GM18868 (cell line): Measurements from ENCODE around the gene PTPRJ.

Source experiments
- ATAC-seq: cut with Tn5 transposase; IDR thresholded peaks from one replicate; pipeline ENCODE4 v1.9.1; 2021; ENCODE audit warnings: mild to moderate bottlenecking, moderate library complexity; ENCODE audit not compliant: unreplicated experiment

The PTPRJ gene

DNA sequence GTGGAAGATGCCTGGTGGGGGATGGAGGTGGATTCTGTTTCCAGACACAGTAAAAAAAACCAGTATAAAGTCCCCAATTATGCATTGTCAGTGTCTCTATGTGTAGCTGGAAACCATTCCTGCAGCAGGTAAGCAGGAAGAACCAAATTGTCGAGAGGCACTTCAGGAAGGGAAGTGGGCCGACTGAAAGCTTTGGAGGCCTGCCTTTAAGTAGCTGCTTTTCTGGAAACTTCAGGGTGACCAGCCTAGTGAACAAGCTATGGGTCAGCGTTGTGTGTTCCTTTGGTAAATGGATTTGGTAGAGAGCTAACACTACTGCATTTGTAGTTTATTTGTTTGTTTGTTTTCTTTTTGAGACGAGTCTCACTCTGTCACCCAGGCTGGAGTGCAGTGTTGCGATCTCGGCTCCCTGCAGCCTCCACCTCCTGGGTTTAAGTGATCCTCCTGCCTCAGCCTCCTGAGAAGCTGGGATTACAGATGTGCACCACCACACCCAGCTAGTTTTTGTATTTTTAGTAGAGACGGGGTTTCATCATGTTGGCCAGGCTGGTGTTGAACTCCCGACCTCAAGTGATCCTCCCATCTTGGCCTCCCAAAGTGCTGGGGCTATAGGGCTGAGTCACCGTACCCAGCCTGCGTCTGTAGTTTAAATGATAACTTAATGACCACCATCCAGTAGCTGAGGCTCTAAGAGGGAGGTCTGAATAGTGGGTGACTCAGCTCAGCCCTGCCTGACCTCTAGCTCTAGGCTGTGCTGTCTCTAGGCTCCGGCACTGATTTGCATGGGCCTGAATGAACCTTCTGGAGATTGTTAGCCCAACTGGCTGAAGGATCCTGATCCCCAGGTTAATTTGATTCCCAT lies 12.8 kb downstream of the PTPRJ start:
- ATAC-seq, result no peak

- no peak for ATAC-seq
Measured at GRCh38 chr11:47994417-47994816, 14.1 kb downstream of the PTPRJ start.

DNA sequence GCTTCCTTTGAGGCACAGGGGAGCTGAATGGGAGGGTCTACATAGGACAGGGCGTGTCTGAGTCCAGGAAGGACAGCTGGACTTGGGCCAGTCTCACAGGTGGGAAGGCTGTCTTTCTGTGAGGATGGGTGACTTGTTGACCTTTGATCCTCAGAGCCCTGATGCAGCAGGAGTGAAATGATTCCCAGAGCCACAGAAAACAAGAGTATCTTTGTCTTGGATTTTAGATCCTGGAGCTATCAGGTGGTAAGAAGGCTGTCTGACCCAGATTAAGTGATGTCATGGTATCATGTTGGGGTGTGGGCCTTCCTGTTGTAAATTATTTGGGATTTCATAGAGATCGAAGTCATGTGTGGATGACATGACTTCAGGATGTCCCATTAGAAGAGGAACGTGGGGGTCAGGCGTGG lies 15.0 kb downstream of the PTPRJ start:
- ATAC-seq, result no peak

DNA sequence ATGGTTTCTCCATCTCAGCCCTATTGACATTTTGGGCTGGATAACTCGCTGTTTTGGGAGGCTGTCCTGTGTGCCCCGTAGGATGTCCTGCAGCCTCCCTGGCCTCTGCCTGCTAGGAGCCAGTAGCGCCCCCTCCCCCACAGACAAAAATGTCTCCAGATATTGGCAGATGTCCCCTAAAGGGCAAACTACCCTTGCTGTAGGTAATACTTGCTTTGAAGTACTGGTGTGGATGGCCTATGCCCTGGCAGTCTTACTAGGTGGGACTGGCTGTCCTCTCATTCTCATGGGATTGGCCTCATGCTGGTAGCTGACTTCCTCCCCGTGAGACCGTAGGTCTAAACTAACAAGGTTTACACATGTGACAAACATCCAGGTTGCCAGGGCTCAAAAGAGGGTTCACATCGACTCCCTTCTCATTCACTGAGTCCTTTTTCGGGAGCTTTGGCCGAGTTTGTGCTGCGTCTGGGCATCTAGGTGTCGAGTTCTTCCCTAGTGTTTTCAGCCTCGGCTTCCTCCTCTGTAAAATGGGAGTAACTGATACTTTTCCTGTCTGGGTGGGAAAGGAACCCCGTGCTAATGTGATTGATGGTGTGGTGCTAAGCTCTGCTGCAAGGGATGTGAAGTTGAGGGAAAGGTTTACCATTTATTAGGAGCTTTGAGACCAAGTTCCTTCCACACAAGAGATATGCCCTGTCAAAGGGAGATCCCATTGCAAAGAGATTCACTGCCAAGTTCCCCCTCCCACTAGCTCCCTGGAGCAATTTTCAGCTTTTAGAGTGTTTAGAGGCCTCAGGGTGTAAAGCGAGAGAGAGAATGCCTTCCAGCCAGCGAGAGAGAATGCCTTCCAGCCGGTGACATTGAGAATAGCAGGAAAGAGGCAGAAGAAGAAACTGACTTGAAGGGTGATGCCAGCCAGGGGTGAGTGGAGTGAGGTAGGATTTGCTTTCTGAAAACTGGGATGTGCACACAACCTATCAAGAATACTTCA lies 17.0 kb downstream of the PTPRJ start:
- no peak for ATAC-seq

GRCh38 chr11:47998345-47998732 lies 18.0 kb downstream of the PTPRJ start:
- no peak for ATAC-seq

GRCh38 chr11:47998733-47999359 lies 18.5 kb downstream of the PTPRJ start:
- no peak for ATAC-seq

DNA sequence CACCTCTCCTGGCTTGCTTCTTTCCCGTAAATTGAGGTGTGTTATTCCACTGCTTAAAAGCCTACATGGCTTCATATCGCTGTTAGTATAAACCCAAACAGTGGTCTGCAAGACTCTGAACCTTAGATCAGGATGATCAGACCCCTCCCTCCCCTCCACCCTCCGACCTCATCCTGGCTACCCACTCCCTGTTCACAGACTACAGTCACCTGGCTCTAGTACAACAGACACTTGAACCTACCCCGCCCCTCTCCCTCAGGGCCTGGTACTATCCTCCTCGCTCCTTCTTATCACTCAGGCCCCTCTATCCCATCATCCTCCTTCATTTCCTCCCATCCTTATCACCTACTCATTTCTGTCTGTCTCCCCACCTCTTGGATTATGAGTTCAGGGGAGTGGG lies 20.1 kb downstream of the PTPRJ start:
- no peak for ATAC-seq

- ATAC-seq, result peak; percentile 46
Measured at GRCh38 chr11:48001438-48002021, 21.2 kb downstream of the PTPRJ start.

DNA sequence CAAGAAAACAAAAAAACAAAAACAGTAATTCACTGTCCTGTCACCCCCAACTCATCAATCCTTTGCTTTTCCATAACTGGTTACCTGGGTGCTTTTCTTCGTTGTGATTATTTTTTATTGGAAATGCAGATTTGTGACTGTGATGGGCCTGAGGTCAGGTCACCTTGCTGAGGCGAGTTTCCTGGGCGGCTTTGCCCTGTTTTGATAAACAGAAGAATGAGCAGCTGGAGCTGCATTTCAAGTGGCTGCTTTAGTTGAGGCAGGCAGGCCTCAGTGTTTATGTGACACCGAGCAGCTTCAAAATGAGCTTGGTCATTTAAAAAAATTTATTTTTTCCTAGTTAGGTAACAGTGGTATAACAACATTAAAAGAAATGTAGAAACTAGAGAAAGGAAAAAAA lies 22.2 kb downstream of the PTPRJ start:
- ATAC-seq, result no peak

DNA sequence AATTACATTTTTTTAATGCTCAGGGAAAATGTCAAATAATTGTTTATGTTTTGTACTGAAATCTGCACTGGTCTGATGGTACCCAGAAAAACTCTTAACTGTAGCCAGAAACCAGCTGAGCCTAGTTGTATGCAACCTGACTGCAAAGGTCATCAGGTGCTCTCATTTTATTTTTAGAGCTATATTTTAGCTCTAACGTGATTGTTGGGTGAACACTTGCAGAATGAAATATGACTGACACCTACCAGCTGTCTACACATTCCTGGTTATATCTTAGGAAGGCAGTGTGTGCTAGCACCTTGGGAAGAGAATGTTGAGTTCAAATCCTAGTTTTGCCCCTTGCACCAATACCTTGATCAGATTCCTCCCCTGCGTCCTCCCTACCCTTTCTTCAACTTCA lies 23.6 kb downstream of the PTPRJ start:
- ATAC-seq, result no peak

- ATAC-seq, result no peak
Measured at GRCh38 chr11:48004456-48004855, 24.1 kb downstream of the PTPRJ start.

DNA sequence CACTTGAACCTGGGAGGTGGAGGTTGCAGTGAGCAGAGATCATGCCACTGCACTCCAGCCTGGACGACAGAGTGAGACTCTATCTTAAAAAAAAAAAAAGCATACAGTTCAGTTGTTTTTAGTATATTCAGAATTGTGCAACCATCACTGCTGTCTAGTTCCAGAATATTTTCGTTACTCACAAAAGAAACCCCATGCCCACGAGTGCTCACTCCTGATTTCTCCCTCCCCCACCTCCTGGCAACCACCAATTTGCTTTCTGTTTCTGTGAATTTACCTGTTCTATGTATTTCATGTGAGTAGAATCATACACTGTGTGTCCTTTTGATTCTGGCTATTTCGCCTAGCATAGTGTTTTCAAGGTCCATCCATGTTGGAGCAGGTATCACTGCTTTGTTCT lies 24.8 kb downstream of the PTPRJ start:
- ATAC-seq, result no peak

DNA sequence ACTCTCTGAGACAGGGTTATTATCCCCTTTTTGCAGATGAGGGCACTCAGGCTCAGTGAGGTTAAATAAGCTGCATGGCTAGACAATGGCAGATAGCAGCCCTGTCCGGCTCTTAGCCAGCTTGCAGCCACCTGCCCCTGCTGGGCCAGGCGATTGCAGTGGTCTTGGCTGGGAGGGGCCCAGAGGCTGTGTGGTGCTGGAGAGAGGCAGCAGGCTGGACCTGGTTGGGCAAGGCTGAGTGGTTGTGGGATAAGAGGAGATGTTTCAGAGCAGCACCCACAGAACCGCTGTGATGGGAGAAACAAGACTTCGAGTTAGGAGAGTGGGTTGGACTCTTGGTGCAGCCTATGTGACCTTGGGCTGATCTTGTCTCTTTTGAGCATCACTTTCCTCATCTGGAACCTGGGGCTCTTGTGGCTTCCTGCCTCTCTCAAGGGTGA lies 25.5 kb downstream of the PTPRJ start:
- no peak for ATAC-seq

DNA sequence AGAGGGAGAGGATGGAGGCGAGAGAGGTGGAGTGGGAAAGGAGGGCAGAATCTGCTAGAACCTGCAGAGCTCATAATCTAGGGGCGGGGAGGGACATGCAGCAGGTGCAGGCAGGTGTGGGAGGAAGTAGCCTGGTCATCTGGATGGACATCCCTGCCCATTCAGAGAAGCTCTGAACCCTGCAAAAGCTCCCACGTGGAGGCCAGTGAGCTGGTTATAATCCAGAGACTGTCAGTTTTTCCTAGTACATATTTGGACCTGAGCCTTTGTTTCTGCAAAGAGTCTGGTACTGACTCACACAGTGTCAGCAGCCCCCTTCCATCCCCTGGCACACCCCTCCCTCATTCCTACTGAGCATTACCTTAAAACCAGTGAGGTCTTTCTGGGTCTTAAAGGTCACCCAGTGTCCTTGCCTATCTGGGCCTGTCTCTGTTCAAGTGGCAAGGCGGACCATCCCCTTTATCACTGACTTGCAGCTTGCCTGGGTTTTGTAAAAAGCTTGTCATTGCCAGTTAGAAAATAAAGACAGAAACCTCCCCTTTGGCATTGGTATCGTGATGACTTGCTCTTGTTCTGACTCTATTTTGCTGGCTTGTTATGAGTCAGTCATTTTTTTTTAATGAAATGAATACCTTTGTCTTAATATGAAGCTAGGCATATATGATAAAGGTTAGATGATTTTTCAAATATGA lies 26.1 kb downstream of the PTPRJ start:
- peak; percentile 63 for ATAC-seq

- no peak for ATAC-seq
Measured at GRCh38 chr11:48007677-48008076, 27.3 kb downstream of the PTPRJ start.

GRCh38 chr11:48008951-48009270 lies 28.6 kb downstream of the PTPRJ start:
- peak; percentile 57 for ATAC-seq

DNA sequence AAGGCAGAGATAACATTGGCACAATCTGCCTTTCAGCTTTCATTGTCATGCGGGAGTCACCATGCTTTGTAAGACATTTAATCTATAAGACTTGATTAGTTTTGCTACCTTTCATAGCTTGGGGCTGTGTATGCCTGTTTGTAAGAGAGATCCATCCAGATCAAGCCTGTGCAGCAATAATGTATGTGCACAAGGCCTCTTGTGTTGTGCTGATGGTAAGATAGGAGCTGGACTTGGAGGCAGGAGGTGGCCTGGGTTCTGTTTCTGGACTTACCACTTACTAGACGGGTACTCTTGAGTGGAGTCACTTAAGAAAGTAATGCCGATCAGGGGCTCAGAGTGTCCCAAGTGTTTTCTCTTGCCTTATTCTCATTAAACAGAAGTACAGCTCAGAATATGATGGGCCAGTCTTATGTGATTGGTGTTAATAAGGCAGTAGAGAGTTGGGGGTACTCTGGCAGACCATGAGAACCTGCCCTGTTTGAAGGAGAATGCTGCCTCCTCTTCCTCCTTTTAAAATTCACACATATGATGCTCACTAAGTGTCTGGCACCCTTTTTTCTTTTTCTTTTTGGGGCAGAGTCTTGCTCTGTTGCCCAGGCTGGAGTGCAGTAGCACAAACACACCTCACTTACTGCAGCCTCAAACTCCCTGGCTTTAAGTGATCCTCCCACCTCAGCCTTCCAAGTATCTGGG lies 30.9 kb downstream of the PTPRJ start:
- ATAC-seq, result no peak

- ATAC-seq, result no peak
Measured at GRCh38 chr11:48011798-48012391, 31.5 kb downstream of the PTPRJ start.

DNA sequence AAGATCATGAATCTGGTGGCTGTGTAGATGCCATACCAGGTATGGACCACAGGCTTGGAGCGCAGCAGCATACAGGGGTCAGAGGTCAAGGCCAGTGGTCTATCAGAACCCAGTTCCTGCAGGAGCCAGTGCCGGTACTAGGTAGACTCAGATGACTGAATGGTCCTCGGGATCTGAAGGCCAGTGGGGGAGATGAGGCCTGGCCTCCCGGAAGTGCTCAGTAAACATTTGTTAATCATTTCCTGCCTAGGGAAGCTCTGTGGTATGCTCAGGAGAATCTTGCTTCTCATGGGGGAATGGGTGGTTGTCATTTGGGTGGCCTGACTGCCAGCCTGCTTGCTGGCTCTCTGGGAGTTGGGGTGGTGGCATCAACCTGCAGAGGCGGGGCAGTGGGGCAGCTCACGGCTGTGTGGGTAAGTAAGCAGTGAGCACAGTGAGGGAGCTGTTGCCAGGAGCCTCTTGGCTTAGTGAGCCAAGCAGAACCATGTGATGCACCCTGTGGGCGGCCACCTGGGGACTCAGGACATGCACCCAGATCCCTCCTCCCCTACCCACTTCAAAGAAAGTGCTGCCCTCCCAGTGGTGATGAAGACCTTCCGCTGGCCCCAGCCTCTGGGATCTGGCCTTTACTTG lies 33.0 kb downstream of the PTPRJ start:
- ATAC-seq, result peak; percentile 62
